ENCODE results near the gene DENND2D. TPM values are rescaled to one million over a fixed set of nuclear protein-coding genes. Genes with fewer than 3 reads are reported as not detected.

Gene DENND2D
- total and polyA plus RNA-seq, 9 of the 15 experiments (the other 6 are each of a cell fraction or from before 2014, with no cell fraction given), result 0.08 to 0.44 (median 0.13) TPM; not detected in 6

DNA sequence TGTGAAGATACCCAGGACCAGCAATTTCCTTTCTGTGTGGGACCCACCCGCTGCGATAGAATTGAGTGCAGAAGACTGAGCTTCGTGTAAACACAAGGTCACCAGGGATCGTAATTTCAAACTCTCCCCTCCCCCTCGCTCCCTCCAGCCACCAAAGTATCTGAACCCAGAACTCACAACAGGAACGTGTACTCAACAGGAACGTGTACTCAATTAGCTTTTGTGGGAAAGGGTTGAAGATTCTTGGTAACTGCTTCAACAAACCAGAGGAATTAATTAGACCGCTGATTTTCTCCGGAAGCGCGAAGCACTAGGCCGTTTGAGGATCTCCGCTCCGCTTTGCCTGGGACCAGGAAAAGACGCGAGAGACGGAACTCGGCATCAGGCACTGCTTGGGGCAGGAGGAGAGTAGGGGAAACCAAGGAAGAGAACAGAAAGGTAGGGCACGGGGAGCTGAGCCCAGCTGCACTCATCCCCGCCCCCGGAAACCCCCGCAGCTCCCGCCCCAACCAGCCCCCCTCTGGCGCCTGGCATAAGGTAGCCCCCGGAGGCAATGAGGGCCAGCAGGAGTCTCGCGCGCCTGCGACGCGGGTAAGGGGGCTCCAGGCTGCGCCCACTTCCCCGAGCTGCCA lies 61.0 kb downstream of the DENND2D start (continued):
- TF ChIP-seq CHD7 (IDR thresholded peaks at IDR 0.05; ENCODE audit: low read depth, low read length) (no peak), BMI1 (IDR thresholded peaks at IDR 0.05; ENCODE audit: low read length) (no peak), ELF4 (CRISPR knock-in tag; IDR thresholded peaks at IDR 0.05) (0 out of 2 replicates have a peak, but pooled peaks have one; percentile 45), THAP7 (CRISPR knock-in tag; IDR thresholded peaks at IDR 0.05) (no peak), DIDO1 (tag; IDR thresholded peaks at IDR 0.05; ENCODE audit: low read depth) (no peak), MAFF (IDR thresholded peaks at IDR 0.05; ENCODE audit: low read length) (no peak), TAF15 (IDR thresholded peaks at IDR 0.05; ENCODE audit: low read depth, low read length) (no peak), NRF1 (conservative IDR thresholded peaks at IDR 0.05 in 1 of 2, IDR thresholded peaks at IDR 0.05 in 1 of 2) (no peak), FOS (IDR thresholded peaks at IDR 0.05; ENCODE audit: extremely low read depth, insufficient read length) (no peak)
- TF ChIP-seq, protein P1, sequence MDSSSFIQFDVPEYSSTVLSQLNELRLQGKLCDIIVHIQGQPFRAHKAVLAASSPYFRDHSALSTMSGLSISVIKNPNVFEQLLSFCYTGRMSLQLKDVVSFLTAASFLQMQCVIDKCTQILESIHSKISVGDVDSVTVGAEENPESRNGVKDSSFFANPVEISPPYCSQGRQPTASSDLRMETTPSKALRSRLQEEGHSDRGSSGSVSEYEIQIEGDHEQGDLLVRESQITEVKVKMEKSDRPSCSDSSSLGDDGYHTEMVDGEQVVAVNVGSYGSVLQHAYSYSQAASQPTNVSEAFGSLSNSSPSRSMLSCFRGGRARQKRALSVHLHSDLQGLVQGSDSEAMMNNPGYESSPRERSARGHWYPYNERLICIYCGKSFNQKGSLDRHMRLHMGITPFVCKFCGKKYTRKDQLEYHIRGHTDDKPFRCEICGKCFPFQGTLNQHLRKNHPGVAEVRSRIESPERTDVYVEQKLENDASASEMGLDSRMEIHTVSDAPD (CRISPR knock-in tag; IDR thresholded peaks at IDR 0.05), result no peak

Measured in K562 (cell line).